Keratinocyte (primary cell): ENCODE results near the gene GGNBP2.

Source experiments
- EZH2 ChIP-seq: IDR thresholded peaks from one replicate; pipeline ENCODE4 v1.6.1; 2012; ENCODE audit warnings: inconsistent platforms, mild to moderate bottlenecking, low read length, moderate library complexity
- TF ChIP-seq, protein P1 (sequence below), 3 experiments: IDR thresholded peaks in 1 of 3; conservative IDR thresholded peaks in 1 of 3; optimal IDR thresholded peaks in 1 of 3; 2 replicates in 2 of 3; 3 replicates in 1 of 3; pipeline versions ENCODE3 to v1.5.1; 2011; ENCODE audit warnings: low read length in 3 of 3, mild to moderate bottlenecking in 3 of 3, moderate library complexity in 2 of 3, control low read depth in 1 of 3, inconsistent platforms in 1 of 3; ENCODE audit not compliant: insufficient read depth in 2 of 3; ENCODE audit errors: extremely low read depth in 1 of 3

DNA sequence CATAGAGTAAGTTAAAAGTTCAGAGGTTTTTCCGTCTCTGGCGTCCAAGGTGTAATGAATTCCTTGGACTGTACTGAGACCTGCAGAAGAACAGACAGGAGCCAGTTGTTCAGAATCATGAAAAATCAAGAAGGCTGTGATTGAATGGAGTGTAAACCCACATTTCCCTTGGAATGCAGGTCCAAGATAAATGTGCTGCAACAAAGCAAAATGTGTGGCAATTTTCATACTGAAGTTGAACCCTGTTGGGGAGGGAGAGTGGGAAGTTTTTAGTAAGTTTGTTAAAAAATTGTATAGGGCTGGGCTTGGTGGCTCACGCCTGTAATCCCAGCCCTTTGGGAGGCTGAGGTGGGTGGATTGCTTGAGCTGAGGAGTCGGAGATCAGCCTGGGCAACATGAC lies 21.4 kb downstream of the GGNBP2 start:
- TF ChIP-seq, protein P1, sequence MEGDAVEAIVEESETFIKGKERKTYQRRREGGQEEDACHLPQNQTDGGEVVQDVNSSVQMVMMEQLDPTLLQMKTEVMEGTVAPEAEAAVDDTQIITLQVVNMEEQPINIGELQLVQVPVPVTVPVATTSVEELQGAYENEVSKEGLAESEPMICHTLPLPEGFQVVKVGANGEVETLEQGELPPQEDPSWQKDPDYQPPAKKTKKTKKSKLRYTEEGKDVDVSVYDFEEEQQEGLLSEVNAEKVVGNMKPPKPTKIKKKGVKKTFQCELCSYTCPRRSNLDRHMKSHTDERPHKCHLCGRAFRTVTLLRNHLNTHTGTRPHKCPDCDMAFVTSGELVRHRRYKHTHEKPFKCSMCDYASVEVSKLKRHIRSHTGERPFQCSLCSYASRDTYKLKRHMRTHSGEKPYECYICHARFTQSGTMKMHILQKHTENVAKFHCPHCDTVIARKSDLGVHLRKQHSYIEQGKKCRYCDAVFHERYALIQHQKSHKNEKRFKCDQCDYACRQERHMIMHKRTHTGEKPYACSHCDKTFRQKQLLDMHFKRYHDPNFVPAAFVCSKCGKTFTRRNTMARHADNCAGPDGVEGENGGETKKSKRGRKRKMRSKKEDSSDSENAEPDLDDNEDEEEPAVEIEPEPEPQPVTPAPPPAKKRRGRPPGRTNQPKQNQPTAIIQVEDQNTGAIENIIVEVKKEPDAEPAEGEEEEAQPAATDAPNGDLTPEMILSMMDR (optimal IDR thresholded peaks at IDR 0.05 in 1 of 3, IDR thresholded peaks at IDR 0.05 in 1 of 3, conservative IDR thresholded peaks at IDR 0.05 in 1 of 3; ENCODE audit: extremely low read depth in 1 of 3, insufficient read depth in 2 of 3, low read length in 3 of 3): no peak
- no peak for TF ChIP-seq EZH2
